ENCODE results near the gene GZF1.
A peak's percentile ranks its signal among the peaks of the same experiment; 100 is the strongest.

Gene GZF1

GRCh38 chr20:23361476-23362391, at the start of gene GZF1:
Gene GZF1 (plus strand): TSS chr20:23362182. CDS start chr20:23364384, 2,202 bp downstream.
- peak; percentile 95 for DNase-seq

DNA sequence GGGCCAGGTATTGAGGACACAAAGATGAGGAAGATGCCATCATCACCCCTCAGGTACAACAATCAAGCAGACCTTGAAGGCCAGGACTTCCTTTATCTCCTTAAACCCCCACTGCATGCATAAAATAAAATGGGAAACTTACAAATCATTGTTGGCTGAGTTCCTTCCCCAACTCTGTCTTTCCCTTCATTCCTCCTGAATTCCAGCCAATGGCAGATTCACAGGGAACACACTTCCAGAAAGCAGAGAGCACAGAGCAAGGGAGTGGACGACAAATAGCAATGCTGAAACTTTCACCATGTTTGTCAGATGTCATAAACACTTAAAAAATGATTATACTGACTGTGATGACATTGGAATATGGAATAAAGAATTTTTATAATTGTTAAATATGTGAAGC, 48.7 kb upstream of the GZF1 start:
- no peak for DNase-seq

DNA sequence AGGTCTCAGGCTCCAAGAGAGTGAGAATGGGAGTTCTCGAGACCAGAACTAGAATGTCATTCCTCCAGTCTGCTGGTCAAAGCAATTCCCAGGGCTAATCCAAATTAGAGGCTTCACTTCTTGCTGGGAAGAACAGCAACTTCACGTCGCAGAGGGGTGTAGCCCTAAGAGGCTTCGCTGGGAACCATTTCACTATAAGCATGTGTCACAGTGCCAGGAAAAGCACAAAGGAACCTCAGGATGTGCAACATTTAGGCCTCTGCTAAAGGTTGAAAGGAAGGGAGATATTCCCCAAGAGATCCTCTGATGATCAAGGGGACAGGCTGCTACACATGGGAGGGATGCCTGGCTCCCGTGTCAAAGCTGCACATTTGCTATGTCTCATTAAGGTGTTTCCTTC, 47.3 kb upstream of the GZF1 start:
- no peak for DNase-seq

DNA sequence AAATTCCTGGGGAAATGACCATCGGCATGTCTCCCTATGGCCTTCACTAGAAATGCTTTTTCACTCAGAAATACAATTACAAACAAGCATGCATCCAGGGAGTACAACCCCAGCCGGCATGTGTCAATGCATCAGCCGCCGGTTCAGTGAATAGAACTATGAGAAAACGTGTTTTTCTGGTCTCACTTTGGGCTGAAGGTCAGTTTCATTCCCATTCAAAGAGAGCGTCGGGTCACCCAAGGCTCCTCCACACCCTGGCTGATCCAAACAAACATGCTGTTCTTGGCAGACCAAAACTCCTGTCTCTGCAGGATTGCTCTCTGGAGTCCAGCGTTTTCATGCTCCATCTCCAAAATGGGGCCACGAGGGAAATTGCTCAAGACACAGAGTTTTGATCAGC, 46.9 kb upstream of the GZF1 start:
- no peak for DNase-seq

DNA sequence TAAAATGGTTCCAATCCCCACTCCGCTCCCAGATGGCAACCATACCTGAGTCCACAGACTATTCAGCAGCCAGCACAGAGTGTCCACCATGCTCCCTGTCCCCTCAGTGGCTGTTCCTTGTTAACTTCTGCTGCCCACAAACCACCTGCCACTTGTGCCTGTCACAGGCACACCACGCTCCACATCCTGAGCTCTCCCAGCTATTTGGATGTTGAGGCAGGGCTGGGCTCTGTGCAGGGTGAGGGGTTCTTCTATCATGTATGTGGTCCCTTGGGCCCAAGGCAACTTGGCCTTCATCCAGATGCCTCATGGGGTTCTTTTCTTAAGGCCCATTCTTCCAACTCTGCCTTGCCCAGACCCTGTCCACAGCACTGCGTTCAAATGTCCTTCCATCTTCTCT, 45.4 kb upstream of the GZF1 start:
- no peak for DNase-seq

DNA sequence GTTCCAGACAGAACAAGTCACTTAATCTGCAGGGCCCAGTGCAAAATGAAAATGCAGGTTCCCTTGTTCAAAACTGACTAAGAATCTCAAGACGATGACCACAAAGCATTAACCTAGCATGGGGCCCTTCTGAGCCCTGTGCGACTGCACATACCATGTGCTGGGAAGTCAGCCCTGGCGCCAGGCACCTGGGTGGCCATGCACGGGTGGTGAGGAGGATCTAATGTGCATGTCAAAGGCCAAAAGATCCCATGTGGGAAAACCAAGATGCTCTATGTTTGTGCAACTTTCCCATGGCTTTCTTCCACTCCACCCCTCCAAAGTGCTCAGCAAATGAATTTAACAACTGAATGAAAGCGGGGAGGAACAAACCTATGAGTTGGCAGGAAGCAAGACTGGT, 44.9 kb upstream of the GZF1 start:
- DNase-seq: no peak

DNA sequence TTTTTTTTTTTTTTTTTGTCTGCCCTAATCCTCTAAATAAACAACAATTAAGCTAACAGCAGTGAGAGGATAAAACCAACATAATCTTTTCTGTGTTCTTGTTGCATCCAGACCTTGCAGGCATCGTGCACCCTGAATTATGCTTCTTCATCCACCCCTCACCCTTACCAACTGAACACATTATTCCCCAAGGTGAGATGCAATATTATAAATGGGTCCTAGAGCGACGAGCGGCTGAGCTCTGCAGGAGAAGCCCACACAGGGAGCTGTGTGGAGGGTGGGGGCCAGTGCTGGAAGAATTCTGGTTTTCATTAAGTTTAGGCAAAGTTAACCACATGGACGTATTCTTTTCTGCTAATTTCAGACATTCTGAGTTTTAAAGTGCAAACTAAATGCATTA, 43.6 kb upstream of the GZF1 start:
- no peak for DNase-seq

DNA sequence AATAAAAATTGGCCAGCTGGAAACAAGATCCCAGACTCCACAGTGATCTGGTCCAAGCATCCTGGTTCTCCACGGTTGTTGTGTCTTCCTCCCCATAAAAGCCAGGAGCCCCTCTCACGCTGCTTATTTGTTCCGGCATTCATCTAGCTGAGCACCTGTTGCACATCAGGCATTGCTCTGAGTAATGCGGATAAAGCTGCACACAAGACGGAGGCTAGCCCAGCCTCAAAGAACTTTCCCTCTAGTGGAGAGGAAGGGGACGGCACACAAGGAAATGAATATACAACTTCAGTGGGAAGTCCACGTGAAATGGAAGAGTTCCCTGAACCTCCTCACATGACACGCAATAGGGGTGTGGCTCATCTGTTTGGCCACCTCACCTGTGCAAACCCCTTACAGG, 41.7 kb upstream of the GZF1 start:
- DNase-seq: no peak

GRCh38 chr20:23325107-23325506, 36.9 kb upstream of the GZF1 start:
- no peak for DNase-seq

GRCh38 chr20:23326774-23327173, 35.2 kb upstream of the GZF1 start:
- DNase-seq: no peak

DNA sequence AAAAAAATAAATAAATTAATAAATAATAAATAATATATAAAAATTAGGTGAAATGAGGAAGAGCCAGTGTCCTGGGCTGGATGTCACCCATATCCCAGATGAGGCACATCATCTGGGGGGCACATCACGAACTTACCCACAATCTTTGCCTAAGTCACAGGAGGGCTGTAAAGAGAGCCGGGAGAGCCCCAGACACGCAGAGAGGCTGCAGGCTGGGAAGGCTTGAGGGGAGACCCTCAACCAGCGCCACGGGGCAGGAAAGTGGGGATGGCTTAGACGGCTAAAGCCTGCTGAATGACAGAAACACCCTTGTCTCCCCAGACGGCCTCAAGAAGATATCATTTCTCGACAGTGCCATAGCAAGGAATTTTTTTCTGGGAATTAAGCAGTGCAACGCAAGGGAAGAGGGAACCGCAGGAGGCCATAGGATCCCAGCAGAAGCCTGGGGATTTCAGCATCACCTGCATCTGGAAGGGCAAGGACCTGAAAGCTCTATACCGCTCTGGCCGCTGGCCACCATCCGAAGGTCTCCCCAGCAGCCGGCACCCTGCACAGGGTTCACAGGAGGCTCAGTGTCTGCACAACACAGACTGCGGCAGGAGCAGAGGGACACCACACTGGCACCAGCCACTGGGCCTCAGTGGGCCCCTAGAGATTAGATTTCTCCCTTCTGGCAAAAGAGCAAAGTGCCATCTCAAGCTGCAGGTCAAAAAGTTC, 34.2 kb upstream of the GZF1 start:
- DNase-seq: no peak

- no peak for DNase-seq
These were observed 30.3 kb upstream of the GZF1 start for GRCh38 chr20:23331450-23332350.

DNA sequence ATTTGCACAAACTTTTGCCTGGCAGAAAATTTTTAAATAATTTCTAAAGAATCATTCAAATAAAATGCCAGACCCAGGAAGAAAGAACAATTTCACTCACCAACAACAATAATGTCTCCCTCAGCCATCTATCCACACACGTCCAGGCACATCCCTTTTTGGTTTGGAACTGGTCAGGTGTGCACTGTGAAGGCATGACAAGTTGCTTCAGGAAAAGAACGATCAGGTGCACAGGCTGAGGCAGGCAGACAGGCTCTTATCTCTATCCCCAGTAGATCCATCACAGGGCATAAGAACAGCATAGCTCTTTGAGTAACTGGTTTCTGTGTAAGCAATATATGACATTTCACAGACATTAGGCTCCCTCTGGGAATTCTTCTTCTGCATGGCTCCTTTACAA, 29.5 kb upstream of the GZF1 start:
- DNase-seq: no peak

GRCh38 chr20:23334111-23334510, 27.9 kb upstream of the GZF1 start:
- DNase-seq: no peak

GRCh38 chr20:23335521-23335920, 26.5 kb upstream of the GZF1 start:
- no peak for DNase-seq

GRCh38 chr20:23336476-23336875, 25.5 kb upstream of the GZF1 start:
- no peak for DNase-seq

DNA sequence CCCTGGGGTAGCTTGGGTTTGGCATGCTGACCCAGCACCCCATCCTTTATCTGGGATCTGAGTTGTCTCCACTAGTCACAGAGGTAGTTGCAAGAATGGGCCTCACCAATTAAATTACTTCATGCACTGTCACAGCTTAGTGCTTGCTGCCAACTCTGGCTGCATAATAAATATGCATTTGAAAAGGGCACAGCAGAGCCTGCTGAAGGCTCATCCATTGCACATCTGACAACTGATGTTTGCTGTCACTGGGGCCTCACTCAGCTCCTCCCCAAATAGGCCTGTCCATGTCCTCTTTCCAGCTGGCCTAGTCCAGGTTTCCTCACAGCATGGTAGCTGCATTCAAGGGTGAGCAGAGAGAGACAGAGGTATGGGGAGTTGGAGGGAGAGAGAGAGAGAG, 24.7 kb upstream of the GZF1 start:
- no peak for DNase-seq

DNA sequence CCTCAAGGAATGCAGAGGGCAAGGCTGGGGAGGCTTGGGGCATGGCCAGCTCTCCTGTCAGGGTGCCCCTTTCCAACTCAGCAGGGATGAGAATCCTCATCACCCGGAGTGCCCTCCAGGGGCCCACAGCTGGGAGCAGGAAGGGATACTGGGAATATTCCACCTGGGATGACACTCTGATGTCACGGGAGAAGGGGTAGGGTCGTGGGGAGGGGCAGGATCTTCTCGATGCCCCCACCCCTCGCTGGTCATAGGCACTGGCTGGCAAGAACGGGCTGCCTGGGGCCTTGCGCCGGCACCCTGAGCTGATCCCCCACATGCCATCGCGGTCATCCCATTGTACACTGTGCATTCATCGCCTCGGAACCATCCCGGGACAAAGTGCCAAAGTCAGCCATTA, 22.0 kb upstream of the GZF1 start:
- DNase-seq: no peak

DNA sequence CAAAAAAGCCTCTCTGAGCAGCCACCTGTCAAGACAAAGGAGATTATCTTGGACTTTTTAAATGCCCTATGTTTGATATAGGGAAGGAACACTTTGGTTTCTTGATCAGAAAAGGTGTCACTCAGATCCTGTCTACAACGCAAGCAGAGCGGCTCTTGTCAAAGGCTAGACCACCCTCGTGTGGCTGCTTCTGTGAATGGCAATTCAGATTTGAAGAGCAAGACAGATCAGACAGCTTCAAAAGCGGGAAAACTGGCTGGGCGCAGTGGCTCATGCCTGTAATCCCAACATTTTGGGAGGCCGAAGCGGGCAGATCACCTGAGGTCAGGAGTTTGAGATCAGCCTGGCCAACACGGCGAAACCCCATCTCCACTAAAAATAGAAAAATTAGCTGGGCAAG, 21.5 kb upstream of the GZF1 start:
- peak; percentile 54 for DNase-seq

DNA sequence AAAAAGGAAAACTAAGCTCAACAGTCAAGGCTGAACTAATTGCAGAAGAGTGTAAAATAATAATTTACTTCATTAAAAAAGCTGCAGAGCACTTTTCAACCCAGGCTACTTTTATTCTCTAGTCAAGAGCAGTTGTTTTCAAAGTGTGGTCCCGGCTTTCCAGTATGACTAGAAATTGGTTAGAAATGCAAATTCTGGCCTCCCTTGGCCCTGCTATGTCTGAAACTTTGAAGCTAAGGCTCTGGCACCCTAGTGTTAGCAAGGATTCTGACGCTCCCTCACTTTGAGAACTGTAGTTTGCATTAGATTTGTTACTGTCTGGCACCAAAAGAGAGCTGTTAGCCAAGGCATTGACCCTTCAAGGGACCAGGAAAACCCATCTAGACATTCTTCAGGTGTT, 20.9 kb upstream of the GZF1 start:
- no peak for DNase-seq

- no peak for DNase-seq
These were observed 18.4 kb upstream of the GZF1 start for GRCh38 chr20:23343590-23343989.

GRCh38 chr20:23344336-23344735, 17.6 kb upstream of the GZF1 start:
- no peak for DNase-seq

DNA sequence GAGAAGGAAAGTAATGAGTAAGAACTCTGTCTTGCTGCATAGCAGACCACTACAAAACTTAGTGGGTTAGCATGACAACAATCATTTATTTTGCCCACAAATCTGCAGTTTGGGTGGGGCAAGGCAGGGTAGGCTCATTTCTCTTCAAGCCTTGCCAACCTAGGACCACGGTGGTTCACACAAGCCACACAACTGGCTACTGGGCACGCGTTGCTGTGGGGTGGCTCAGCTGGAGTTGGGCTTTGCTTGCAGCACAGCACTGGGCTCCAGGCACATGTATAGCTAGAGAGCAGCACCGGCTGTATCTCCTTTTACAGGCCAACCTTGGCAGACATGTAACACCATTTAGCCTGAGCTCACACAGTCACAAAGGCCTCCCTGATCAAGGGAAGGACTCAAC, 16.0 kb upstream of the GZF1 start:
- DNase-seq: no peak

All from NCI-H1436 (cell line).